ENCODE results near the gene SH3GLB1.

- TF ChIP-seq CTCF (IDR thresholded peaks at IDR 0.05; ENCODE audit: extremely low read depth in 1 of 2, insufficient read depth in 1 of 2, low read depth in 1 of 2, low read length in 2 of 2) (no peak), POLR2A (IDR thresholded peaks at IDR 0.05; ENCODE audit: low read depth, low read length) (no peak), EZH2 (IDR thresholded peaks at IDR 0.05; ENCODE audit: borderline replicate concordance, low read depth, low read length, severe bottlenecking) (no peak), JUN (IDR thresholded peaks at IDR 0.05; ENCODE audit: borderline replicate concordance, insufficient read depth, insufficient read length, low read depth) (no peak), POLR2AphosphoS5 (IDR thresholded peaks at IDR 0.05; ENCODE audit: insufficient read depth, low read depth, low read length) (no peak), MYC (IDR thresholded peaks at IDR 0.05; ENCODE audit: low read depth, low read length) (no peak), GATA2 (IDR thresholded peaks at IDR 0.05; ENCODE audit: insufficient read depth, insufficient read length, low read depth, low read length) (no peak), MAX (IDR thresholded peaks at IDR 0.05; ENCODE audit: insufficient read depth, insufficient read length) (no peak), FOS (IDR thresholded peaks at IDR 0.05; ENCODE audit: borderline replicate concordance, insufficient read depth, low read length) (no peak)
Measured at GRCh38 chr1:86776108-86776507, 71.7 kb downstream of the SH3GLB1 start.
